Right lung (tissue), 5 donors: ENCODE measurements around the gene LINGO4. TPM values are rescaled to one million over a fixed set of nuclear protein-coding genes. Genes with fewer than 3 reads are reported as not detected.
"Not testable (repeated sequence)": the region's sequence is repeated elsewhere in the genome, so short reads cannot be mapped to it uniquely, and the experiment has no call there.

Source experiments
- DNase-seq, 2 donors: peaks; one replicate each; pipeline ENCODE4 v3.0.0-alpha.2; 2013
- polyA plus RNA-seq, 5 donors: library from polyadenylated mRNA; unstranded; fragments of 120-200 nt; gene quantifications; one replicate each; pipeline versions ENCODE4 v1.2.1 to v1.2.3, GENCODE V29; 2013; ENCODE audit warnings: inconsistent platforms in 1 of 5, low replicate concordance in 1 of 5; ENCODE audit not compliant: insufficient read length in 5 of 5, insufficient read depth in 1 of 5

The LINGO4 gene
- polyA plus RNA-seq, 5 donors, result 0.05 to 0.19 (median 0.11) TPM; not detected in 1

GRCh38 chr1:151783796-151784195 is 21.4 kb downstream of the LINGO4 start:
- no peak for DNase-seq

GRCh38 chr1:151782741-151783140 is 22.5 kb downstream of the LINGO4 start:
- DNase-seq, result no peak

DNA sequence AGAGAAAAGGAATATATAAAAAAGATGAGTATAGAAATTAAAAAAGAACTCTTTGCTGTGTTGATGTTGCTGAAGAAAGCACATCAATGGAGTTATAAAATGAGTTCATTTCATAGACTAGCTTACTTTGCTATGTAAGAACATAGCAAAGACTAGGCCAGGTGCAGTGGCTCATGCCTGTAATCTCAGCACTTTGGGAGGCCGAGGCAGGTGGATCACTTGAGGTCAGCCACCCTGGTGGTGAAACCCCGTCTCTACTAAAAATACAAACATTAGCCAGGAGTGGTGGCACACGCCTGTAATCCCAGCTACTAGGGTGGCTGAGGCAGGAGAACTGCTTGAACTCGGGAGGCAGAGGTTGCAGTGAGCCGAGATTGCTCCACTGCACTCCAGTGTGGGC is 23.2 kb downstream of the LINGO4 start:
- DNase-seq, result not testable (repeated sequence)

GRCh38 chr1:151780736-151781135 is 24.5 kb downstream of the LINGO4 start:
- not testable (repeated sequence) for DNase-seq

DNA sequence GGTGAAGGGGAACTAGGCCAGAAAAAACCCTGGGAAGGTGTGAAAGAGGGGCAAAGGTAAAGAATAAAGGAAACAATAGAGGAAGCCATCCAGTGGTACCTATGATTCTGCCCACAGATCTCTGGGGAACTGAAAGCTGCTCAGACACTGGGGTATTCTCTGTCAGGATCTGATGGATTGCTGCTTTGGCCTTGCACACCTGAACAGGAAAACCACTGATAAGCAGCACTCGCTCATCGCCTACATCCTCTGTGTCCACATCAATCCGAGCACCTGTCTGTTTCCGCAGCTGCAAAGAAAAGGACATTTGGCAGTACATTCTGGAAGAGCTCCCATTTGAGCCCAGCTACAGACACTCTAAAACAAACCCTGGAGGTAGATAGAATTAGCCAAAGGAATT is 25.4 kb downstream of the LINGO4 start:
- no peak for DNase-seq

GRCh38 chr1:151777317-151777716 is 27.9 kb downstream of the LINGO4 start:
- no peak for DNase-seq

GRCh38 chr1:151776665-151777062 is 28.6 kb downstream of the LINGO4 start:
- no peak for DNase-seq

DNA sequence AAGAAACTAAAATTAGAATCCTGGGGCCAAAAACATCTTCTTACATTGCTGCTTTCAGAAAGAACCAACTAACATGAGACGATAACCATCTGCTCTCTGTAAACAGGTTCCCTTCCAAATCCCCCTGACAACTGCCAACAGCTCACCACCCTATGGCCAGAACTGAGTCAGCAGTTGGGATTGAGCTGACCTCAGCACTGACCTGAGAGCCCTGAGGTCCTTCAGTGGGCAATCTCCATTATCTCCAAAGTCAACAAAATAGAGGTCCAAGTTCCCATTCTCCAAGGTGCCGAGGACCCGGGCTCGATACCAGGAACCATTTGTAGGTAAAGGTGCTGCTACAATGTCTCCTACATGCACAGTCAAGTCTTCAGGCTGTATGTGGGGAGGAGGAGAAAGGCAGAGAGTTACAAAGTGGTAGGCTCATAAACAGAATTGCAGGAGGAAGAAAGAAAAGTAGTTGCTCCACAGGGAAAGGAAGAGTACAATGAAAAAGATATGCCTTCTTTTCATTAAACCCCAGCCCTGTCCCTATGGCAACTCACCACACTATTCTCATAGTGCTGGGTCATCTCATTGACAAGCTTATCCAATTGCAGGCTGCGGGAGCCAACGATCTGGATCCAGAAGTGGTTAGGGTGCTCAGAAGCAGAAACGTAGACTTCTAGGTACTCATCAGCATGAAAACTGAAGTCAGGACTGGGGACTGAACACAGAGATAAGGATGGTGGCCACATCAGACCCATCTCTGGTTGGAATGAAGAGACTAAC is 29.1 kb downstream of the LINGO4 start:
- no peak for DNase-seq

GRCh38 chr1:151774256-151774922 is 30.8 kb downstream of the LINGO4 start:
- no peak for DNase-seq

GRCh38 chr1:151773702-151774101 is 31.5 kb downstream of the LINGO4 start:
- no peak for DNase-seq

- not testable (repeated sequence) for DNase-seq
These were observed 35.9 kb downstream of the LINGO4 start for GRCh38 chr1:151769270-151769669.

DNA sequence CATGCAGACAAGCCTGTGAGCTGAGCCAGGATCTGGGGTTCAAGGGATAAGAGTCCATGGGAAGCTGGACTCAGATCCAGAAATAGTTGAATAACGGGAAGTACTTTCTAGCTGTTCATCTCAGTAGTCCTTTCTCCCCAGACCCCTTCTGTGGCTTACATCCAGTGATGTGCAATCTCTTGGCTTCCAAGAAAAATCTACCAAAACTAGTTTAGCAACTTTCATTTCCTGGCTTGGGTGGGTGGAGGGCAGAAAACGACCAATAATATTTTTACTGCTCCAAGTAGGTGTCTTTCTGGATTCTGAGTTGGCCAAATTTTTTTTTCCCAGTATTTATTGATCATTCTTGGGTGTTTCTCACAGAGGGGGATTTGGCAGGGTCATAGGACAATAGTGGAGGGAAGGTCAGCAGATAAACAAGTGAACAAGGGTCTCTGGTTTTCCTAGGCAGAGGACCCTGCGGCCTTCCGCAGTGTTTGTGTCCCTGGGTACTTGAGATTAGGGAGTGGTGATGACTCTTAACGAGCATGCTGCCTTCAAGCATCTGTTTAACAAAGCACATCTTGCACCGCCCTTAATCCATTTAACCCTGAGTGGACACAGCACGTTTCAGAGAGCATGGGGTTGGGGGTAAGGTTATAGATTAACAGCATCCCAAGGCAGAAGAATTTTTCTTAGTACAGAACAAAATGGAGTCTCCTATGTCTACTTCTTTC is 36.7 kb downstream of the LINGO4 start:
- peak; percentile 40 to 49 for DNase-seq

- no peak for DNase-seq
These were observed 41.2 kb downstream of the LINGO4 start for GRCh38 chr1:151763990-151764389.

GRCh38 chr1:151762941-151763921 is 42.0 kb downstream of the LINGO4 start, which contains the start of gene MRPL9:
Gene MRPL9 (minus strand): TSS chr1:151763496. CDS start chr1:151763479, 17 bp downstream.
- DNase-seq, result peak; percentile 73 to 79

DNA sequence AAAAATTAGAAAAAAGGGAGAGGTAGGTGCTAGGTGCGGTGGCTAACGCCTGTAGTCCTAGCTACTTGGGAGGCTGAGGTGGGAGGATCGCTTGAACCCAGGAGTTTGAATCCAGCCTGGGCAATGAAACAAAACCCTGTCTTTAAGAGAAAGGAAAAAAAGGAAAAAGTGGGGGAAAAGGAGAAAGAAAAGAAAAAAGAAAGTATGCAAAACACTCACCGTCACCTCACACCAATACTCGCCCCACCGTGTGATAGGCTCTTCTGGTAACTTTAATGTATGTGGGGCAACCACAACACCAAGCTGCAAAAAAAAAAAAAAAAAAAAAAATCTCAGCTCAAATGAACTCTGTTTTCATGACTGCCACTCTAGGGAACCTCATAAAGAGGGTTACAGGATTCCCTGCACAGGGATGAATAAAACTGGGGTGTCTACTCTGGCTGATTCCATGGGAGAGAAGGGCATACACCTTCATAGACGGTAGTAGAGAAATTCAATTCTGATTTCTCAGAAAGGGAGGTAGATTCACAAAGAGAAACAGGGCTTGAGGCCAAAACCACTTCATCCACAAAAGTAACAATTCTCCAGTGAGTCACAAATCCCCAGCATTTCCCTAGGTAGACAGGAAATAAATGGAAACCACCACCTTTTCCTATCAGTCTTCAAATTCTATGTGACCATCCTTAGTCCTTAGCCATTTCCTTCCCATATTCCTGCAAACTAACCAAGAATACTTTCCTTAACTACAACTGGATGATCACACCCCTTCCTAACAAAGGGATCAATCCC is 44.4 kb downstream of the LINGO4 start:
- no peak for DNase-seq

GRCh38 chr1:151759241-151759640 is 46.0 kb downstream of the LINGO4 start:
- DNase-seq, result no peak

DNA sequence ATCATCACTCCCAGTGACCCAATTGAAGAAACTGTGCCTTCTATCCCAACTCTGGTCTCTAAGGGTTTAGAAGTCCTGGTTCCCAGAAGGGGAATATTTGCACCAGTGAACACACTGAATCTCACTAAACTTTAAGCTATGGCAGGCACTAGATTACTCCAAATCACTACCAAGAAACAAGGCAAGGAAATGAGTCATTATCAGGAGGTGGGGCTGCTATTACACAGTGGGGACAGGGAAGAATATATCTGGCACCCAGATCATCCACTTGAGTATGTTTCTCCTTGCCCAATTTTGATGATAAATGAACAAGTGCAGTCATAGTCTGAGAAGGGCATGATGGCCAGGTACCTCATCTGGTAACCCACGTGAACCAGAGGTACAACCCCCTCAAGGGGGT is 48.9 kb downstream of the LINGO4 start:
- DNase-seq, result no peak
